H1 (cell line): ENCODE data around the gene CHST13. TPM values are rescaled to one million over a fixed set of nuclear protein-coding genes. Genes with fewer than 3 reads are reported as not detected.

Experiments used
- CTCF ChIA-PET: fragments of 300-600 bp; sonication (Branson Sonifier 250); formaldehyde crosslinking; loops from one replicate; lab custom pipeline; 2021; ENCODE audit not compliant: partially characterized antibody; lab: Charles Lee
- POLR2A ChIA-PET: fragments of 300-600 bp; sonication (Branson Sonifier 250); formaldehyde crosslinking; loops from one replicate; lab custom pipeline; 2021; ENCODE audit warnings: inconsistent platforms; ENCODE audit not compliant: partially characterized antibody; lab: Charles Lee
- DNase-seq, 2 experiments: peaks; one replicate each; pipeline versions ENCODE4 v3.0.0 to v3.0.0-alpha.2; 2010 to 2022; ENCODE audit warnings: low spot score in 2 of 2, low read depth in 1 of 2, mixed read lengths in 1 of 2
- FAIRE-seq: peaks from 2 replicates; lab custom pipeline; 2011; peaks lifted over from hg19 to GRCh38; lab: Jason Lieb, UNC
- H2AFZ ChIP-seq: 2 replicates; pipeline ENCODE4 v1.8.1; 2012; ENCODE audit warnings: low read length, inconsistent platforms
- H2AK5ac ChIP-seq: 2 replicates; pipeline ENCODE4 v1.6.1; 2013; ENCODE audit warnings: low read depth, low read length
- H2BK120ac ChIP-seq: replicated peaks from 2 replicates; pipeline ENCODE3; 2013; ENCODE audit warnings: low read depth, low read length, inconsistent platforms
- H2BK12ac ChIP-seq: 2 replicates; pipeline ENCODE4 v1.6.1; 2013; ENCODE audit warnings: low read depth, low read length
- H2BK15ac ChIP-seq: 2 replicates; pipeline ENCODE4 v1.6.1; 2013; ENCODE audit warnings: low read length
- H2BK20ac ChIP-seq: 2 replicates; pipeline ENCODE4 v1.6.1; 2013; ENCODE audit warnings: low read length
- H2BK5ac ChIP-seq: 2 replicates; pipeline ENCODE4 v1.6.1; 2013; ENCODE audit warnings: low read depth, low read length
- H3K14ac ChIP-seq: 2 replicates; pipeline ENCODE4 v1.6.1; 2013; ENCODE audit warnings: inconsistent platforms; ENCODE audit not compliant: insufficient read length
- H3K18ac ChIP-seq: 2 replicates; pipeline ENCODE4 v1.6.1; 2013; ENCODE audit warnings: low read length; ENCODE audit errors: extremely low read depth
- H3K23ac ChIP-seq: 2 replicates; pipeline ENCODE4 v1.6.1; 2013; ENCODE audit warnings: inconsistent platforms; ENCODE audit not compliant: insufficient read length
- H3K23me2 ChIP-seq: 2 replicates; pipeline ENCODE4 v1.6.1; 2013; ENCODE audit warnings: low read depth, low read length
- H3K27ac ChIP-seq: 2 replicates; pipeline ENCODE4 v1.6.1; 2011; ENCODE audit warnings: low read depth, low read length, inconsistent platforms
- H3K27me3 ChIP-seq, 4 experiments: replicated peaks in 1 of 4; 1 replicate in 1 of 4; 2 replicates in 3 of 4; pipeline versions ENCODE4 v1.6.1 to v1.8.1; 2011 to 2013; ENCODE audit warnings: low read length in 3 of 4, mild to moderate bottlenecking in 3 of 4, inconsistent platforms in 2 of 4, mixed read lengths in 2 of 4, moderate library complexity in 1 of 4; ENCODE audit not compliant: control insufficient read depth in 3 of 4, insufficient read depth in 3 of 4; ENCODE audit errors: extremely low read depth in 1 of 4
- H3K36me3 ChIP-seq, 4 experiments: 2 replicates each; pipeline versions ENCODE4 v1.6.1 to v1.8.1; 2011 to 2013; ENCODE audit warnings: mild to moderate bottlenecking in 4 of 4, low read length in 3 of 4, moderate library complexity in 2 of 4, control low read depth in 1 of 4, inconsistent platforms in 1 of 4; ENCODE audit not compliant: insufficient read depth in 4 of 4, control insufficient read depth in 2 of 4
- H3K4ac ChIP-seq: replicated peaks from 2 replicates; pipeline ENCODE3; 2013; ENCODE audit warnings: low read length, low read depth, mixed read lengths, inconsistent platforms; ENCODE audit not compliant: insufficient read length
- H3K4me1 ChIP-seq, 4 experiments: replicated peaks in 1 of 4; 1 replicate in 1 of 4; 2 replicates in 3 of 4; pipeline versions ENCODE4 v1.6.1 to v1.8.1; 2011 to 2013; ENCODE audit warnings: low read length in 3 of 4, inconsistent platforms in 2 of 4, mixed read lengths in 1 of 4; ENCODE audit not compliant: insufficient read depth in 4 of 4, control insufficient read depth in 3 of 4
- H3K4me2 ChIP-seq, 2 experiments: 2 replicates each; pipeline versions ENCODE4 v1.6.1 to v1.8.1; 2011 to 2013; ENCODE audit warnings: low read depth in 2 of 2, low read length in 2 of 2, control low read depth in 1 of 2, inconsistent platforms in 1 of 2, mild to moderate bottlenecking in 1 of 2; ENCODE audit not compliant: insufficient read depth in 1 of 2
- H3K4me3 ChIP-seq, 4 experiments: fragments of 200-600, 300-600 bp in 1 of 4; sonication (generic), shearing (Covaris generic), sonication (Bioruptor Twin) in 1 of 4; 2 replicates each; pipeline versions ENCODE4 v1.5.1 to v1.8.1; 2011 to 2016; ENCODE audit warnings: low read length in 4 of 4, low read depth in 3 of 4, control low read depth in 2 of 4, inconsistent platforms in 2 of 4, mild to moderate bottlenecking in 2 of 4, mixed read lengths in 1 of 4, moderate library complexity in 1 of 4; ENCODE audit not compliant: insufficient read depth in 2 of 4; ENCODE audit errors: extremely low read depth in 1 of 4
- H3K56ac ChIP-seq: replicated peaks from 2 replicates; pipeline ENCODE3; 2013; ENCODE audit warnings: low read depth, mild to moderate bottlenecking, mixed read lengths, low read length, inconsistent platforms; ENCODE audit not compliant: insufficient read length
- H3K79me1 ChIP-seq: 2 replicates; pipeline ENCODE4 v1.6.1; 2013; ENCODE audit warnings: low read depth, low read length, control low read depth
- H3K79me2 ChIP-seq, 2 experiments: 2 replicates each; pipeline versions ENCODE4 v1.6.1 to v1.8.1; 2012 to 2013; ENCODE audit warnings: low read length in 2 of 2, mild to moderate bottlenecking in 2 of 2, inconsistent platforms in 1 of 2; ENCODE audit not compliant: insufficient read depth in 2 of 2, control insufficient read depth in 1 of 2
- H3K9ac ChIP-seq, 4 experiments: replicated peaks in 1 of 4; 1 replicate in 1 of 4; 2 replicates in 3 of 4; pipeline versions ENCODE4 v1.6.1 to v1.8.1; 2011 to 2013; ENCODE audit warnings: low read depth in 3 of 4, low read length in 3 of 4, control low read depth in 2 of 4, mild to moderate bottlenecking in 2 of 4, moderate library complexity in 2 of 4, inconsistent platforms in 1 of 4; ENCODE audit errors: extremely low read depth in 1 of 4
- H3K9me3 ChIP-seq, 2 experiments: 2 replicates each; pipeline versions ENCODE4 v1.6.1 to v1.8.1; 2012 to 2013; ENCODE audit warnings: mild to moderate bottlenecking in 2 of 2, moderate library complexity in 2 of 2, control low read depth in 1 of 2, inconsistent platforms in 1 of 2, low read depth in 1 of 2, low read length in 1 of 2, mixed read lengths in 1 of 2; ENCODE audit not compliant: insufficient read depth in 2 of 2
- H4K20me1 ChIP-seq, 2 experiments: replicated peaks in 1 of 2; 2 replicates each; pipeline versions ENCODE3 to v1.8.1; 2011 to 2013; ENCODE audit warnings: inconsistent platforms in 2 of 2, low read length in 2 of 2, mild to moderate bottlenecking in 1 of 2; ENCODE audit not compliant: insufficient read depth in 2 of 2, control insufficient read depth in 1 of 2
- H4K5ac ChIP-seq: 2 replicates; pipeline ENCODE4 v1.6.1; 2013; ENCODE audit warnings: low read length, low read depth, mixed read lengths, inconsistent platforms; ENCODE audit not compliant: insufficient read length
- H4K8ac ChIP-seq: 2 replicates; pipeline ENCODE4 v1.8.0; 2013; ENCODE audit warnings: mild to moderate bottlenecking, moderate library complexity, low read length, inconsistent platforms; ENCODE audit not compliant: insufficient read depth; ENCODE audit errors: extremely low read depth
- H4K91ac ChIP-seq: replicated peaks from 2 replicates; pipeline ENCODE3; 2013; ENCODE audit warnings: low read length, mixed read lengths, inconsistent platforms; ENCODE audit not compliant: insufficient read length
- BACH1 ChIP-seq: IDR thresholded peaks from 2 replicates; pipeline ENCODE4 v1.6.1; 2012; ENCODE audit warnings: low read length, improper control_type of control experiment
- E2F6 ChIP-seq: IDR thresholded peaks from 2 replicates; pipeline ENCODE4 v1.6.1; 2012; ENCODE audit warnings: inconsistent platforms
- GABPA ChIP-seq: IDR thresholded peaks from 2 replicates; pipeline ENCODE4 v1.6.1; 2011; ENCODE audit warnings: mild to moderate bottlenecking, low read length, moderate library complexity, borderline replicate concordance; ENCODE audit not compliant: insufficient read depth
- NRF1 ChIP-seq: IDR thresholded peaks from 2 replicates; pipeline ENCODE4 v1.6.1; 2011; ENCODE audit warnings: mild to moderate bottlenecking, low read depth, low read length, improper control_type of control experiment
- RBBP5 ChIP-seq: IDR thresholded peaks from 2 replicates; pipeline ENCODE4 v1.7.1; 2012; ENCODE audit warnings: low read depth, mild to moderate bottlenecking, inconsistent platforms, low read length, moderate library complexity, borderline replicate concordance
- RFX5 ChIP-seq: IDR thresholded peaks from 2 replicates; pipeline ENCODE4 v1.6.1; 2011; ENCODE audit warnings: low read depth, low read length, improper control_type of control experiment, borderline replicate concordance
- RNF2 ChIP-seq: fragments of 200-900, 300-1000 bp; sonication (generic); IDR thresholded peaks from 2 replicates; pipeline ENCODE4 v1.7.1; 2016; ENCODE audit warnings: borderline replicate concordance, low read depth, mild to moderate bottlenecking, antibody characterized with exemption, low read length; ENCODE audit not compliant: poor library complexity, severe bottlenecking; ENCODE audit errors: missing control alignments
- SP1 ChIP-seq: IDR thresholded peaks from 2 replicates; pipeline ENCODE4 v1.6.1; 2011; ENCODE audit warnings: low read depth, low read length
- SP2 ChIP-seq: IDR thresholded peaks from 2 replicates; pipeline ENCODE4 v1.6.1; 2012; ENCODE audit warnings: mild to moderate bottlenecking, low read length, inconsistent platforms
- SP4 ChIP-seq: IDR thresholded peaks from 2 replicates; pipeline ENCODE4 v1.6.1; 2012; ENCODE audit warnings: low read length, inconsistent platforms
- SRF ChIP-seq: IDR thresholded peaks from 2 replicates; pipeline ENCODE4 v1.6.1; 2011; ENCODE audit warnings: mild to moderate bottlenecking, low read depth, low read length, moderate library complexity
- TCF12 ChIP-seq: IDR thresholded peaks from 2 replicates; pipeline ENCODE4 v1.6.1; 2011; ENCODE audit warnings: low read depth, mild to moderate bottlenecking, low read length
- WGBS, 2 experiments: shearing (Covaris generic) in 1 of 2; methylation state at CpG; one replicate each; pipeline versions ENCODE4 v1.1.6 to v1.1.7; 2013 to 2015; ENCODE audit warnings: low lambda C conversion rate in 2 of 2, mixed read lengths in 2 of 2, inconsistent platforms in 1 of 2, low coverage in 1 of 2, missing lambda C conversion rate in 1 of 2; ENCODE audit not compliant: insufficient replicate concordance in 2 of 2, insufficient coverage in 1 of 2, insufficient read length in 1 of 2; ENCODE audit errors: extremely low coverage in 1 of 2, missing lambda C conversion rate in 1 of 2; 5-methylcytosine and 5-hydroxymethylcytosine counted together
- polyA plus RNA-seq, 7 experiments: library from polyadenylated mRNA; depleted of rRNA in 3 of 7; stranded (reverse) in 5 of 7; unstranded in 2 of 7; fragments of >200 nt in 5 of 7; fragments of 200-250 nt in 2 of 7; gene quantifications; 1 replicate in 5 of 7; 2 replicates in 1 of 7; 4 replicates in 1 of 7; pipeline versions ENCODE4 v1.2.1 to v1.2.3, GENCODE V29; 2011 to 2013; ENCODE audit warnings: missing spikeins in 2 of 7, mixed read lengths in 2 of 7
- total RNA-seq: library from RNA; stranded (reverse); fragmentation: NEBNext Ultra II Directional; extraction: Animal tissue kit (Norgen Biotek cat#: 25700); gene quantifications from 2 replicates; pipeline ENCODE4 v1.2.1, GENCODE V29; 2021

Gene CHST13
- total and polyA plus RNA-seq, 2 of the 8 experiments (the other 6 are each of a cell fraction or from before 2014, with no cell fraction given), result 5.4 to 11.7 TPM

GRCh38 chr3:126540951-126541627 is 17.1 kb downstream of the CHST13 start:
- no peak overlapping the region for H3K4ac ChIP-seq
- H3K9ac ChIP-seq, result no peak overlapping the region
- peaks cover 0 to 5% (median 2%) of the 10 kb centered on the region in 4 experiments; a peak in 1 of 7 replicates for H3K27me3 ChIP-seq
- no peak overlapping the region for H2BK20ac ChIP-seq
- no peak overlapping the region for H2BK120ac ChIP-seq
- no peaks in the 10 kb centered on the region for H3K9me3 ChIP-seq
- H4K8ac ChIP-seq, result peak overlapping the region; percentile 74; the same call in 1 of the 2 replicates
- H2BK5ac ChIP-seq, result no peak overlapping the region
- no peak overlapping the region for H4K5ac ChIP-seq
- H3K79me1 ChIP-seq, result no peaks in the 10 kb centered on the region
- no peak overlapping the region for H3K14ac ChIP-seq
- TF ChIP-seq RFX5 (no peak), RNF2 (no peak), SP1 (no peak), SP4 (no peak), SP2 (no peak), TCF12 (no peak), E2F6 (no peak), NRF1 (no peak), SRF (no peak), BACH1 (no peak), GABPA (no peak), RBBP5 (no peak)
- H2AFZ ChIP-seq, result no peak overlapping the region
- no peak overlapping the region for H3K18ac ChIP-seq
- CTCF ChIA-PET, result interaction anchor here (1.0 kb wide), 1 partner anchor 9 kb away, joined by 3 read pairs; no protein-coding TSS in a partner anchor
- no peak overlapping the region for H2AK5ac ChIP-seq
- H2BK12ac ChIP-seq, result no peak overlapping the region
- H2BK15ac ChIP-seq, result no peak overlapping the region
- H3K56ac ChIP-seq, result no peak overlapping the region
- no peaks in the 10 kb centered on the region for H3K4me1 ChIP-seq
- H3K4me3 ChIP-seq, result no peak overlapping the region
- H3K36me3 ChIP-seq, result no peaks in the 10 kb centered on the region; a peak in 1 of 8 replicates
- H3K23me2 ChIP-seq, result peaks cover 7% of the 10 kb centered on the region; the same call in 1 of the 2 replicates
- H4K20me1 ChIP-seq, result peaks cover 0 to 5% of the 10 kb centered on the region in 2 experiments
- DNase-seq, result peak in 1 of 2 experiments; percentile 35
- no peak overlapping the region for H3K4me2 ChIP-seq
- POLR2A ChIA-PET, result no interaction called here
- 89% methylated on average over 24 of the region's 24 CpGs; no CpG with 5 or more reads in 1 of the 2 experiments for WGBS, 2 experiments
- no peak for FAIRE-seq
- no peaks in the 10 kb centered on the region for H3K79me2 ChIP-seq
- H3K27ac ChIP-seq, result no peak overlapping the region
- H4K91ac ChIP-seq, result no peak overlapping the region
- H3K23ac ChIP-seq, result no peak overlapping the region
